HepG2 (cell line): Measurements from ENCODE around the gene FIBP. TPM values are rescaled to one million over a fixed set of nuclear protein-coding genes. Genes with fewer than 3 reads are reported as not detected.
A peak's percentile ranks its signal among the peaks of the same experiment; 100 is the strongest.

Experiments used
- E2F5 ChIP-seq: sonication (generic); formaldehyde crosslinking; conservative IDR thresholded peaks from 2 replicates; pipeline ENCODE4 v1.4.0; 2020; ENCODE audit warnings: missing genetic modification reagents
- HMGXB4 ChIP-seq, 2 experiments: sonication (generic) in 1 of 2; formaldehyde crosslinking in 1 of 2; IDR thresholded peaks; 2 replicates each; pipeline versions ENCODE4 v1.4.0 to v1.6.1; 2018 to 2020; ENCODE audit warnings: missing genetic modification reagents in 2 of 2, borderline replicate concordance in 1 of 2, low read depth in 1 of 2, mild to moderate bottlenecking in 1 of 2, missing biosample characterization in 1 of 2
- KIAA2018 ChIP-seq: sonication (generic); formaldehyde crosslinking; IDR thresholded peaks from 2 replicates; pipeline ENCODE4 v1.5.0; 2020; ENCODE audit warnings: mild to moderate bottlenecking, missing genetic modification reagents, borderline replicate concordance
- NFAT5 ChIP-seq: sonication (generic); formaldehyde crosslinking; IDR thresholded peaks from 2 replicates; pipeline ENCODE4 v1.4.0; 2020; ENCODE audit warnings: missing genetic modification reagents
- RBFOX2 ChIP-seq: fragments of 200-400 bp; formaldehyde crosslinking; IDR thresholded peaks from 2 replicates; pipeline ENCODE4 v1.6.1; 2017; ENCODE audit warnings: low read depth, mild to moderate bottlenecking, low read length
- RXRB ChIP-seq: IDR thresholded peaks from 2 replicates; pipeline ENCODE4 v1.6.1; 2016; ENCODE audit warnings: borderline replicate concordance, missing genetic modification reagents, missing compliant biosample characterization
- THAP7 ChIP-seq: sonication (generic); formaldehyde crosslinking; IDR thresholded peaks from 2 replicates; pipeline ENCODE4 v1.8.1; 2023; ENCODE audit warnings: mild to moderate bottlenecking, missing genetic modification reagents
- ZNF496 ChIP-seq: sonication (generic); formaldehyde crosslinking; IDR thresholded peaks from 2 replicates; pipeline ENCODE4 v1.8.1; 2023; ENCODE audit warnings: mild to moderate bottlenecking, moderate library complexity, missing genetic modification reagents; ENCODE audit not compliant: insufficient replicate concordance
- ZNF614 ChIP-seq: IDR thresholded peaks from 2 replicates; pipeline ENCODE4 v1.6.1; 2018; ENCODE audit warnings: missing biosample characterization, missing genetic modification reagents, inconsistent platforms, borderline replicate concordance
- polyA plus RNA-seq, 8 experiments: library from polyadenylated mRNA; depleted of rRNA in 3 of 8; stranded (reverse) in 7 of 8; unstranded in 1 of 8; fragments of >200 nt; fragmentation: Illumina TruSeq in 4 of 8; extraction: Trizol in 4 of 8; gene quantifications; 2 replicates each; pipeline versions ENCODE4 v1.2.1 to v1.2.3, GENCODE V29; 2011 to 2016; ENCODE audit warnings: low read depth in 4 of 8, missing spikeins in 1 of 8, mixed read lengths in 1 of 8; ENCODE audit not compliant: insufficient read depth in 1 of 8
- total RNA-seq, 5 experiments: library from RNA; depleted of rRNA; stranded (reverse); fragments of >200 nt; fragmentation: Illumina TruSeq; extraction: Trizol; gene quantifications; 2 replicates each; pipeline ENCODE4 v1.2.3, GENCODE V29; 2016; ENCODE audit warnings: low read depth in 1 of 5

Gene FIBP
- total and polyA plus RNA-seq, 2 of the 13 experiments (the other 11 are each of a cell fraction or from before 2014, with no cell fraction given), result 42.9 to 62.1 TPM

GRCh38 chr11:65919141-65919572 lies 30.9 kb upstream of the FIBP start, which contains the start of gene DRAP1 (continued):
- no peak for TF ChIP-seq KIAA2018
- peak; percentile 88 for TF ChIP-seq NFAT5 (CRISPR knock-in tag)
- peak; percentile 95; the same call in 1 of the 2 replicates for TF ChIP-seq ZNF614 (CRISPR knock-in tag)
- peak; percentile 75 for TF ChIP-seq E2F5 (CRISPR knock-in tag)
- no peak for TF ChIP-seq THAP7 (CRISPR knock-in tag)
- no peak for TF ChIP-seq ZNF496 (CRISPR knock-in tag)
- peak; percentile 71 for TF ChIP-seq RBFOX2
- TF ChIP-seq RXRB (CRISPR knock-in tag), result peak; percentile 70; the same call in 1 of the 2 replicates
- peak in 1 of 2 experiments; percentile 90; a peak in 2 of 4 replicates for TF ChIP-seq HMGXB4 (CRISPR knock-in tag; IDR thresholded peaks at IDR 0.05; ENCODE audit: borderline replicate concordance in 1 of 2, low read depth in 1 of 2)
